ENCODE measurements around the gene OGFR.
"Not testable (repeated sequence)": the region's sequence is repeated elsewhere in the genome, so short reads cannot be mapped to it uniquely, and the experiment has no call there.

The OGFR gene

GRCh38 chr20:62844182-62844581, 39.5 kb downstream of the OGFR start:
- ChIA-PET POLR2A (no interaction called here), CTCF (interaction anchor here (0.7 kb wide), 3 partner anchors 9 to 339 kb away, joined by 3 to 5 read pairs (median 4); no protein-coding TSS in a partner anchor)
- Histone ChIP-seq H3K36me3 (ENCODE audit: control insufficient read depth in 2 of 2, insufficient read depth in 1 of 2, low read length in 2 of 2) (peaks cover 0 to 36% of the 10 kb centered on the region in 2 experiments; a peak in 2 of 3 replicates), H3K4me3 (ENCODE audit: low read depth, low read length) (no peak overlapping the region), H3K4me1 (ENCODE audit: control insufficient read depth, insufficient read depth, low read length) (no peaks in the 10 kb centered on the region), H3K27ac (ENCODE audit: extremely low read depth, low read depth, low read length) (no peak overlapping the region), H3K9me3 (ENCODE audit: control insufficient read depth, insufficient read depth, low read depth, low read length) (no peaks in the 10 kb centered on the region)
- TF ChIP-seq ZSCAN4 (tag by site-specific recombination; IDR thresholded peaks at IDR 0.05) (no peak), ZNF174 (tag by site-specific recombination; IDR thresholded peaks at IDR 0.05) (no peak), REPIN1 (tag by site-specific recombination; IDR thresholded peaks at IDR 0.05; ENCODE audit: low read depth) (no peak), ZNF155 (tag by site-specific recombination; IDR thresholded peaks at IDR 0.05) (no peak), ZNF23 (tag by site-specific recombination; IDR thresholded peaks at IDR 0.05; ENCODE audit: borderline replicate concordance) (no peak), ZNF426 (tag by site-specific recombination; IDR thresholded peaks at IDR 0.05) (no peak), ZBTB6 (tag by site-specific recombination; IDR thresholded peaks at IDR 0.05) (no peak)

GRCh38 chr20:62845416-62846160, 41.0 kb downstream of the OGFR start:
- H3K9me3 ChIP-seq (ENCODE audit: control insufficient read depth, insufficient read depth, low read depth, low read length): no peaks in the 10 kb centered on the region
- TF ChIP-seq ZNF600 (tag by site-specific recombination; IDR thresholded peaks at IDR 0.05) (peak; percentile 37; the same call in 1 of the 2 replicates), ZNF10 (tag by site-specific recombination; IDR thresholded peaks at IDR 0.05) (peak; percentile 56; the same call in 1 of the 2 replicates), ZNF48 (tag by site-specific recombination; IDR thresholded peaks at IDR 0.05) (no peak)
- ChIA-PET CTCF (interaction anchor here (0.8 kb wide), 1 partner anchor 22 kb away, joined by 3 read pairs; no protein-coding TSS in a partner anchor), POLR2A (interaction anchor here (0.8 kb wide), 1 partner anchor 11 kb away, joined by 3 read pairs; no protein-coding TSS in a partner anchor)
- no peaks in the 10 kb centered on the region for H3K4me1 ChIP-seq (ENCODE audit: control insufficient read depth, insufficient read depth, low read length)
- peaks cover 0 to 37% of the 10 kb centered on the region in 2 experiments; a peak in 2 of 3 replicates for H3K36me3 ChIP-seq (ENCODE audit: control insufficient read depth in 2 of 2, insufficient read depth in 1 of 2, low read length in 2 of 2)
- H3K4me3 ChIP-seq (ENCODE audit: low read depth, low read length): no peak overlapping the region
- H3K27ac ChIP-seq (ENCODE audit: extremely low read depth, low read depth, low read length): no peak overlapping the region

GRCh38 chr20:62846166-62846890, 41.7 kb downstream of the OGFR start:
- Histone ChIP-seq H3K27ac (ENCODE audit: extremely low read depth, low read depth, low read length) (no peak overlapping the region), H3K36me3 (ENCODE audit: control insufficient read depth in 2 of 2, insufficient read depth in 1 of 2, low read length in 2 of 2) (peaks cover 0 to 41% of the 10 kb centered on the region in 2 experiments; a peak in 2 of 3 replicates), H3K4me1 (ENCODE audit: control insufficient read depth, insufficient read depth, low read length) (no peaks in the 10 kb centered on the region), H3K9me3 (ENCODE audit: control insufficient read depth, insufficient read depth, low read depth, low read length) (no peaks in the 10 kb centered on the region), H3K4me3 (ENCODE audit: low read depth, low read length) (no peak overlapping the region)
- TF ChIP-seq ZBTB17 (tag by site-specific recombination; IDR thresholded peaks at IDR 0.05): 0 out of 2 replicates have a peak, but pooled peaks have one; percentile 17
- TF ChIP-seq ZNF26 (tag by site-specific recombination; IDR thresholded peaks at IDR 0.05): no peak
- ChIA-PET CTCF (interaction anchor here (0.8 to 1.8 kb wide), 6 partner anchors 11 to 346 kb away, joined by 3 to 8 read pairs (median 4); no protein-coding TSS in a partner anchor), POLR2A (interaction anchor here (0.8 to 0.9 kb wide), 2 partner anchors 10 to 29 kb away, joined by 3 read pairs; no protein-coding TSS in a partner anchor)

GRCh38 chr20:62848917-62849316, 44.3 kb downstream of the OGFR start:
- H3K9me3 ChIP-seq (ENCODE audit: control insufficient read depth, insufficient read depth, low read depth, low read length); H3K4me3 ChIP-seq (ENCODE audit: low read depth, low read length); H3K4me1 ChIP-seq (ENCODE audit: control insufficient read depth, insufficient read depth, low read length); POLR2A ChIA-PET; H3K27ac ChIP-seq (ENCODE audit: extremely low read depth, low read depth, low read length): not testable (repeated sequence)
- CTCF ChIA-PET: interaction anchor here (0.6 to 1.2 kb wide), 2 partner anchors 13 to 14 kb away, joined by 3 to 4 read pairs; no protein-coding TSS in a partner anchor
- peaks cover 0 to 60% of the 10 kb centered on the region in 2 experiments; a peak in 2 of 3 replicates for H3K36me3 ChIP-seq (ENCODE audit: control insufficient read depth in 2 of 2, insufficient read depth in 1 of 2, low read length in 2 of 2)
